ENCODE measurements around the gene IER2.

Gene IER2

GRCh38 chr19:13119627-13120026, 30.6 kb upstream of the IER2 start:
- DNase-seq: no peak

GRCh38 chr19:13120031-13120430, 30.2 kb upstream of the IER2 start:
- no peak for DNase-seq

GRCh38 chr19:13120817-13121216, 29.4 kb upstream of the IER2 start:
- no peak for DNase-seq

GRCh38 chr19:13121551-13122274, 28.5 kb upstream of the IER2 start:
- no peak for DNase-seq

- no peak for DNase-seq
These were observed 27.8 kb upstream of the IER2 start for GRCh38 chr19:13122275-13122878.

GRCh38 chr19:13122980-13123957, 26.9 kb upstream of the IER2 start:
- no peak for DNase-seq

GRCh38 chr19:13127051-13127450, 23.2 kb upstream of the IER2 start:
- DNase-seq: no peak

GRCh38 chr19:13127811-13128575, 22.2 kb upstream of the IER2 start:
- no peak for DNase-seq

- no peak for DNase-seq
These were observed 21.6 kb upstream of the IER2 start for GRCh38 chr19:13128583-13128982.

- no peak for DNase-seq
These were observed 20.8 kb upstream of the IER2 start for GRCh38 chr19:13129384-13129783.

GRCh38 chr19:13130886-13131490, 19.2 kb upstream of the IER2 start:
- DNase-seq: no peak

- DNase-seq: no peak
These were observed 17.6 kb upstream of the IER2 start for GRCh38 chr19:13132471-13133180.

GRCh38 chr19:13133241-13133870, 16.9 kb upstream of the IER2 start:
- no peak for DNase-seq

- DNase-seq: no peak
These were observed 15.6 kb upstream of the IER2 start for GRCh38 chr19:13134626-13135025.

GRCh38 chr19:13135068-13136062, 14.8 kb upstream of the IER2 start:
- no peak for DNase-seq

GRCh38 chr19:13137290-13137794, 12.9 kb upstream of the IER2 start:
- DNase-seq: no peak

GRCh38 chr19:13138171-13138915, 11.9 kb upstream of the IER2 start:
- DNase-seq: no peak

GRCh38 chr19:13138916-13139198, 11.4 kb upstream of the IER2 start:
- DNase-seq: no peak

- no peak for DNase-seq
These were observed 10.4 kb upstream of the IER2 start for GRCh38 chr19:13139633-13140311.

Data from Kasumi-1 (cell line).